GM12878 (cell line): Measurements from ENCODE around the gene ZNF415.

Source experiments
- CBX5 ChIP-seq: sonication (generic); IDR thresholded peaks from 2 replicates; pipeline ENCODE4 v1.6.1; 2016; ENCODE audit warnings: low read depth, moderate library complexity, mild to moderate bottlenecking, inconsistent platforms
- CEBPB ChIP-seq, 2 experiments: fragments of 150-350 bp in 1 of 2; IDR thresholded peaks; 2 replicates each; pipeline ENCODE4 v1.6.1; 2012 to 2014; ENCODE audit warnings: low read depth in 2 of 2, low read length in 2 of 2, borderline replicate concordance in 1 of 2, inconsistent platforms in 1 of 2
- CREM ChIP-seq: IDR thresholded peaks from 2 replicates; pipeline ENCODE4 v1.6.1; 2014; ENCODE audit warnings: antibody characterized with exemption, low read depth
- EP300 ChIP-seq, 2 experiments: fragments of 150-350 bp in 1 of 2; IDR thresholded peaks; 2 replicates each; pipeline ENCODE4 v1.6.1; 2011 to 2012; ENCODE audit warnings: low read depth in 2 of 2, low read length in 2 of 2, borderline replicate concordance in 1 of 2, improper control_type of control experiment in 1 of 2, inconsistent platforms in 1 of 2; ENCODE audit not compliant: control insufficient read depth in 1 of 2
- HCFC1 ChIP-seq: fragments of 150-350 bp; IDR thresholded peaks from 2 replicates; pipeline ENCODE4 v1.6.1; 2014; ENCODE audit warnings: low read length
- RAD51 ChIP-seq: fragments of 450-650 bp; IDR thresholded peaks from 2 replicates; pipeline ENCODE4 v1.6.1; 2016; ENCODE audit warnings: moderate library complexity, mild to moderate bottlenecking, inconsistent platforms
- SP1 ChIP-seq: IDR thresholded peaks from one replicate; pipeline ENCODE4 v1.6.1; 2011; ENCODE audit warnings: low read depth, low read length
- TF ChIP-seq, protein P1 (sequence below), 3 experiments: IDR thresholded peaks in 2 of 3; conservative IDR thresholded peaks in 1 of 3; 2 replicates each; pipeline ENCODE4 v1.5.1; 2011; ENCODE audit warnings: low read depth in 3 of 3, low read length in 3 of 3, mild to moderate bottlenecking in 3 of 3, control low read depth in 2 of 3, moderate library complexity in 2 of 3, inconsistent platforms in 1 of 3, mixed read lengths in 1 of 3; ENCODE audit not compliant: control insufficient read depth in 2 of 3, insufficient read depth in 1 of 3; ENCODE audit errors: extremely low read depth in 1 of 3
- TF ChIP-seq, protein P2 (sequence below): fragments of 450-650 bp; IDR thresholded peaks from 2 replicates; pipeline ENCODE4 v1.6.1; 2016; ENCODE audit warnings: mild to moderate bottlenecking

DNA sequence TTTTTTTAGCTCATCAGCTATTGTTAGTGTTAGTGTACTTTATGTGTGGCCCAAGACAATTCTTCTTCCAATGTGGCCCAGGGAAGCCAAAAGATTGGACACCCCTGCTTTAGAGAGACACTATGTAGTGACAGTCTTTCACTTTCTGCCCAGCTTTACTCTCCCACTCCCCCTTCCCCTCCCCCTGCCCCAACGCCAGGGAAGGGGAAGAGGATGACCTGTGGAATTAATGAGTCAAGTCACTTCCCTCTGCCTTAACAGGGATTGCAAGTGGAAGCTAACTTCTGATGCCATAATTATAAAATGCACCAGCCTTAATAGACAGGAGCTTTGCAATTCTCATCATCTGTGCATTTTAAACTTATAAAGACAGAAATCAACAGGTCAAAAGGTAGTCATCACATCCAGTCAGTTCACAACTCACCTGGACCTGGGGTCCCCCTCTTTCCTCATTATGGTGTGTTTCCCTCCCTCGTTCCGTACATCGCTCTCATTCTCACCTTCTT, 1.6 kb downstream of the ZNF415 start:
- TF ChIP-seq, protein P1, sequence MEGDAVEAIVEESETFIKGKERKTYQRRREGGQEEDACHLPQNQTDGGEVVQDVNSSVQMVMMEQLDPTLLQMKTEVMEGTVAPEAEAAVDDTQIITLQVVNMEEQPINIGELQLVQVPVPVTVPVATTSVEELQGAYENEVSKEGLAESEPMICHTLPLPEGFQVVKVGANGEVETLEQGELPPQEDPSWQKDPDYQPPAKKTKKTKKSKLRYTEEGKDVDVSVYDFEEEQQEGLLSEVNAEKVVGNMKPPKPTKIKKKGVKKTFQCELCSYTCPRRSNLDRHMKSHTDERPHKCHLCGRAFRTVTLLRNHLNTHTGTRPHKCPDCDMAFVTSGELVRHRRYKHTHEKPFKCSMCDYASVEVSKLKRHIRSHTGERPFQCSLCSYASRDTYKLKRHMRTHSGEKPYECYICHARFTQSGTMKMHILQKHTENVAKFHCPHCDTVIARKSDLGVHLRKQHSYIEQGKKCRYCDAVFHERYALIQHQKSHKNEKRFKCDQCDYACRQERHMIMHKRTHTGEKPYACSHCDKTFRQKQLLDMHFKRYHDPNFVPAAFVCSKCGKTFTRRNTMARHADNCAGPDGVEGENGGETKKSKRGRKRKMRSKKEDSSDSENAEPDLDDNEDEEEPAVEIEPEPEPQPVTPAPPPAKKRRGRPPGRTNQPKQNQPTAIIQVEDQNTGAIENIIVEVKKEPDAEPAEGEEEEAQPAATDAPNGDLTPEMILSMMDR (IDR thresholded peaks at IDR 0.05 in 2 of 3, conservative IDR thresholded peaks at IDR 0.05 in 1 of 3; ENCODE audit: control insufficient read depth in 2 of 3, extremely low read depth in 1 of 3, insufficient read depth in 1 of 3, low read depth in 3 of 3, low read length in 3 of 3) = no peak
- TF ChIP-seq SP1 (no peak), EP300 (IDR thresholded peaks at IDR 0.05; ENCODE audit: borderline replicate concordance in 1 of 2, control insufficient read depth in 1 of 2, low read depth in 2 of 2, low read length in 2 of 2) (no peak), CREM (no peak), CEBPB (IDR thresholded peaks at IDR 0.05; ENCODE audit: borderline replicate concordance in 1 of 2, low read depth in 2 of 2, low read length in 2 of 2) (no peak), RAD51 (no peak), CBX5 (no peak), HCFC1 (no peak)
- TF ChIP-seq, protein P2, sequence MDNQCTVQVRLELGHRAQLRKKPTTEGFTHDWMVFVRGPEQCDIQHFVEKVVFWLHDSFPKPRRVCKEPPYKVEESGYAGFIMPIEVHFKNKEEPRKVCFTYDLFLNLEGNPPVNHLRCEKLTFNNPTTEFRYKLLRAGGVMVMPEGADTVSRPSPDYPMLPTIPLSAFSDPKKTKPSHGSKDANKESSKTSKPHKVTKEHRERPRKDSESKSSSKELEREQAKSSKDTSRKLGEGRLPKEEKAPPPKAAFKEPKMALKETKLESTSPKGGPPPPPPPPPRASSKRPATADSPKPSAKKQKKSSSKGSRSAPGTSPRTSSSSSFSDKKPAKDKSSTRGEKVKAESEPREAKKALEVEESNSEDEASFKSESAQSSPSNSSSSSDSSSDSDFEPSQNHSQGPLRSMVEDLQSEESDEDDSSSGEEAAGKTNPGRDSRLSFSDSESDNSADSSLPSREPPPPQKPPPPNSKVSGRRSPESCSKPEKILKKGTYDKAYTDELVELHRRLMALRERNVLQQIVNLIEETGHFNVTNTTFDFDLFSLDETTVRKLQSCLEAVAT = no peak
